Sigmoid colon (tissue), 7 donors: Measurements from ENCODE around the gene DYRK4. TPM values are rescaled to one million over a fixed set of nuclear protein-coding genes. Genes with fewer than 3 reads are reported as not detected.
A peak's percentile ranks its signal among the peaks of the same experiment; 100 is the strongest.

ENCODE experiments used
- DNase-seq: peaks from one replicate; pipeline ENCODE4 v3.0.0-alpha.2; 2019
- H3K27ac ChIP-seq, 4 donors: fragments of 200-600 bp; sonication (generic); one replicate each; pipeline ENCODE4 v1.5.1; 2016 to 2019; ENCODE audit warnings: mild to moderate bottlenecking in 1 of 4
- H3K27me3 ChIP-seq, 3 donors: fragments of 200-600 bp; sonication (generic); one replicate each; pipeline ENCODE4 v1.5.1; 2019; ENCODE audit warnings: mild to moderate bottlenecking in 1 of 3
- H3K36me3 ChIP-seq, 4 donors: fragments of 200-600 bp; sonication (generic); one replicate each; pipeline ENCODE4 v1.5.1; 2016 to 2019
- H3K4me1 ChIP-seq, 4 donors: fragments of 200-600 bp; sonication (generic); one replicate each; pipeline ENCODE4 v1.5.1; 2017 to 2019
- H3K4me3 ChIP-seq, 4 donors: fragments of 200-600 bp; sonication (generic); one replicate each; pipeline ENCODE4 v1.5.1; 2017 to 2019; ENCODE audit warnings: mild to moderate bottlenecking in 2 of 4, moderate library complexity in 1 of 4
- H3K9me3 ChIP-seq, 4 donors: fragments of 200-600 bp in 3 of 4; sonication (generic) in 3 of 4; one replicate each; pipeline versions ENCODE4 v1.5.1 to v1.6.1; 2013 to 2019
- EP300 ChIP-seq, 4 donors: sonication (generic); formaldehyde crosslinking; IDR thresholded peaks; one replicate each; pipeline ENCODE4 v1.6.1; 2017; ENCODE audit warnings: antibody characterized with exemption in 4 of 4
- POLR2A ChIP-seq, 2 donors: fragments of 450-650 bp; IDR thresholded peaks; one replicate each; pipeline ENCODE4 v1.6.1; 2016; ENCODE audit warnings: antibody characterized with exemption in 2 of 2, mild to moderate bottlenecking in 2 of 2, moderate library complexity in 2 of 2
- POLR2AphosphoS5 ChIP-seq, 4 donors: sonication (generic); formaldehyde crosslinking; IDR thresholded peaks; one replicate each; pipeline ENCODE4 v1.6.1; 2017; ENCODE audit warnings: antibody characterized with exemption in 4 of 4
- WGBS, 2 donors: extraction: QIAGEN DNeasy Blood & Tissue Kit; methylation state at CpG; one replicate each; pipeline ENCODE4 v1.1.7; 2013; 5-methylcytosine and 5-hydroxymethylcytosine counted together
- intact Hi-C: fragments of 100-400 bp; cut with DNase I; formaldehyde crosslinking; loops from one replicate; pipeline ENCODE4 v1.15.1; 2023
- polyA plus RNA-seq, 3 donors: library from polyadenylated mRNA; stranded (reverse); fragments of 200-250 nt; gene quantifications; one replicate each; pipeline ENCODE4 v1.2.3, GENCODE V29; 2013
- total RNA-seq, 4 donors: library from RNA; depleted of rRNA; stranded (reverse); fragments of >200 nt; gene quantifications; one replicate each; pipeline ENCODE4 v1.1.0, GENCODE V29; 2016
- TF ChIP-seq, protein P1 (sequence below), 4 experiments: fragments of 450-650 bp in 3 of 4; fragments of 200-600 bp in 1 of 4; IDR thresholded peaks; one replicate each; pipeline ENCODE4 v1.5.1; 2016 to 2019; ENCODE audit warnings: antibody characterized with exemption in 4 of 4, mild to moderate bottlenecking in 3 of 4, moderate library complexity in 2 of 4
- donor health status: healthy with polysubstance abuse.
- donor health status: Bipolar disorder and iron deficiency.
- donor health status: healthy.

The DYRK4 gene
- total and polyA plus RNA-seq, 7 donors, result 22.5 to 63.5 (median 31.9) TPM

DNA sequence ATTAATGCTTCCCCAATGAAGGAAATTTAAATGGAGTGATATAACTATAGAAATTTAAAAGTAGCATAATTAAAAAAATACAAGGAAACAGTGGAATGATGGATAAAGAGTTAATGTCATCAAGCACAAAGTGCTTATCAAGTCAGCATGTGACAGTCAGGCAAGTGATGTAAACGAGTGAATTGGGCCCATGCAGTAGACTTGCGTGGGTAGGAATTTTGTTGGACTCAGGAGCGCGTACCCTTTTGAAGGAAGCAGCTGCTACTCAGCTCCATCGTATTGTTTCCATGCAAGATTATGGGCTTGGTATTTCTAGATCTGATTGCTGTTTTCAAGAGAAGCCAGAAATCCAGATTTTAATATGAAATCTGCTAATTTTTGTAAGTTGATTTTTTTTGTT is 4.4 kb upstream of the DYRK4 start:
- Histone ChIP-seq H3K27me3 (peaks cover 0 to 6% (median 0%) of the 10 kb centered on the region in 3 donors), H3K9me3 (no peaks in the 10 kb centered on the region), H3K4me3 (no peak overlapping the region), H3K36me3 (no peaks in the 10 kb centered on the region), H3K4me1 (peaks cover 0 to 10% (median 5%) of the 10 kb centered on the region in 4 donors), H3K27ac (no peak overlapping the region)
- no peak for DNase-seq
- 89 to 94% methylated on average over 5 of the region's 5 CpGs for WGBS, 2 donors
- TF ChIP-seq, protein P1, sequence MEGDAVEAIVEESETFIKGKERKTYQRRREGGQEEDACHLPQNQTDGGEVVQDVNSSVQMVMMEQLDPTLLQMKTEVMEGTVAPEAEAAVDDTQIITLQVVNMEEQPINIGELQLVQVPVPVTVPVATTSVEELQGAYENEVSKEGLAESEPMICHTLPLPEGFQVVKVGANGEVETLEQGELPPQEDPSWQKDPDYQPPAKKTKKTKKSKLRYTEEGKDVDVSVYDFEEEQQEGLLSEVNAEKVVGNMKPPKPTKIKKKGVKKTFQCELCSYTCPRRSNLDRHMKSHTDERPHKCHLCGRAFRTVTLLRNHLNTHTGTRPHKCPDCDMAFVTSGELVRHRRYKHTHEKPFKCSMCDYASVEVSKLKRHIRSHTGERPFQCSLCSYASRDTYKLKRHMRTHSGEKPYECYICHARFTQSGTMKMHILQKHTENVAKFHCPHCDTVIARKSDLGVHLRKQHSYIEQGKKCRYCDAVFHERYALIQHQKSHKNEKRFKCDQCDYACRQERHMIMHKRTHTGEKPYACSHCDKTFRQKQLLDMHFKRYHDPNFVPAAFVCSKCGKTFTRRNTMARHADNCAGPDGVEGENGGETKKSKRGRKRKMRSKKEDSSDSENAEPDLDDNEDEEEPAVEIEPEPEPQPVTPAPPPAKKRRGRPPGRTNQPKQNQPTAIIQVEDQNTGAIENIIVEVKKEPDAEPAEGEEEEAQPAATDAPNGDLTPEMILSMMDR (IDR thresholded peaks at IDR 0.05), result no peak
- no peak for TF ChIP-seq POLR2AphosphoS5 (IDR thresholded peaks at IDR 0.05)
- no peak for TF ChIP-seq POLR2A (IDR thresholded peaks at IDR 0.05)
- no peak for TF ChIP-seq EP300 (IDR thresholded peaks at IDR 0.05)
- intact Hi-C loops, result no loop called here

DNA sequence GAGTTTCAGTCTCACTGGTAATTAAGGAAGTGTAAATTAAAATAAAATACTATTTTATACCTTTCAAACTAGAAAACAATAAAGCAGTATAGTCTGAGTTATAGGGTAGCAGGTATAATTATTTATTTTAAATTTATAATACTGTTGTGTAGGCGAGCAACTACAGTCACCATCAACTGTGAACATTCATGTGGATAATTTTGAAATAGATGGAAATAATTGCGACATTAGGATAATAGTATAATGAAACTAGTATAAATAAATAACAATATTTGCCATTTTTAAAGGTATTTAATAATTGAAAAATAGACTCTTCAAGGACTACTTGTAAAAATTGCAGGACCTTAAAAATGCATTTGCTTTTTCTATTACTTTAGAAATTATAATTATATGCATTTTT is 3.8 kb upstream of the DYRK4 start:
- 94 to 96% methylated on average over 2 of the region's 2 CpGs for whole genome bisulfite sequencing, 2 donors
- no peaks in the 10 kb centered on the region for H3K9me3 ChIP-seq
- TF ChIP-seq, protein P1 (IDR thresholded peaks at IDR 0.05), result no peak
- TF ChIP-seq POLR2A (IDR thresholded peaks at IDR 0.05), result no peak
- no peak for TF ChIP-seq POLR2AphosphoS5 (IDR thresholded peaks at IDR 0.05)
- TF ChIP-seq EP300 (IDR thresholded peaks at IDR 0.05), result no peak
- no peaks in the 10 kb centered on the region for H3K36me3 ChIP-seq
- DNase-seq, result no peak
- no peak overlapping the region for H3K4me3 ChIP-seq
- H3K4me1 ChIP-seq, result peaks cover 0 to 10% (median 5%) of the 10 kb centered on the region in 4 donors
- H3K27me3 ChIP-seq, result peaks cover 0 to 11% (median 0%) of the 10 kb centered on the region in 3 donors
- intact Hi-C loops, result no loop called here
- no peak overlapping the region for H3K27ac ChIP-seq

- H3K27me3 ChIP-seq, result peaks cover 0 to 15% (median 0%) of the 10 kb centered on the region in 3 donors
- no peak for DNase-seq
- H3K36me3 ChIP-seq, result no peaks in the 10 kb centered on the region
Observed at GRCh38 chr12:4563336-4563735, 1.3 kb downstream of the DYRK4 start.

GRCh38 chr12:4564818-4565217 is 2.8 kb downstream of the DYRK4 start:
- Histone ChIP-seq H3K4me1 (peaks cover 0 to 10% (median 5%) of the 10 kb centered on the region in 4 donors), H3K27me3 (peaks cover 0 to 15% (median 0%) of the 10 kb centered on the region in 3 donors), H3K9me3 (no peaks in the 10 kb centered on the region), H3K4me3 (no peak overlapping the region), H3K36me3 (no peaks in the 10 kb centered on the region), H3K27ac (peak overlapping the region in 2 of 4 donors; percentile 7 to 28)
- WGBS, 2 donors, result 44 to 75% methylated on average over 5 of the region's 5 CpGs
- DNase-seq, result no peak
- no peak for TF ChIP-seq EP300 (IDR thresholded peaks at IDR 0.05)
- intact Hi-C loops, result no loop called here

More at GRCh38 chr12:4563336-4563735, 1.3 kb downstream of the DYRK4 start:
- Histone ChIP-seq H3K4me3 (no peak overlapping the region), H3K27ac (no peak overlapping the region), H3K4me1 (peaks cover 0 to 10% (median 5%) of the 10 kb centered on the region in 4 donors), H3K9me3 (no peaks in the 10 kb centered on the region)
- TF ChIP-seq POLR2A (IDR thresholded peaks at IDR 0.05) (no peak), POLR2AphosphoS5 (IDR thresholded peaks at IDR 0.05) (no peak), EP300 (IDR thresholded peaks at IDR 0.05) (no peak)
- TF ChIP-seq, protein P1 (IDR thresholded peaks at IDR 0.05), result no peak
- intact Hi-C loops, result no loop called here
- 62 to 86% methylated on average over 3 of the region's 3 CpGs for WGBS, 2 donors

GRCh38 chr12:4566474-4566873 is 4.5 kb downstream of the DYRK4 start:
- DNase-seq, result no peak
- H3K9me3 ChIP-seq, result no peaks in the 10 kb centered on the region
- no peak overlapping the region for H3K4me3 ChIP-seq
- H3K27me3 ChIP-seq, result peaks cover 0 to 15% (median 0%) of the 10 kb centered on the region in 3 donors
- H3K4me1 ChIP-seq, result peaks cover 0 to 10% (median 5%) of the 10 kb centered on the region in 4 donors
- 72 to 85% methylated on average over 2 of the region's 2 CpGs for WGBS, 2 donors
- peak overlapping the region in 1 of 4 donors; percentile 36 for H3K27ac ChIP-seq
- TF ChIP-seq, protein P1 (IDR thresholded peaks at IDR 0.05), result no peak
- TF ChIP-seq EP300 (IDR thresholded peaks at IDR 0.05) (no peak), POLR2A (IDR thresholded peaks at IDR 0.05) (no peak), POLR2AphosphoS5 (IDR thresholded peaks at IDR 0.05) (no peak)
- intact Hi-C loops, result no loop called here
- H3K36me3 ChIP-seq, result no peaks in the 10 kb centered on the region
